Endometrial microvascular endothelial cells (primary cell): ENCODE results near the gene KIF7. TPM values are rescaled to one million over a fixed set of nuclear protein-coding genes. Genes with fewer than 3 reads are reported as not detected.

ENCODE experiments used
- in situ Hi-C: cut with HindIII; loops from 2 replicates; pipeline ENCODE4 v1.10.0; 2017; ENCODE audit warnings: low sequenced_read_pairs, low pct_unique_long_range_greater_than_20kb; ENCODE audit errors: inconsistent ontology term
- total RNA-seq: library from RNA; depleted of rRNA; stranded (reverse); fragments of >200 nt; gene quantifications from one replicate; pipeline ENCODE4 v1.2.3, GENCODE V29; 2015; ENCODE audit errors: inconsistent ontology term

Gene KIF7
- total RNA-seq, 1 donor from 2014 or later, result 5.9 TPM

- in situ Hi-C loops, result no loop called here
Observed at GRCh38 chr15:89652131-89652530, 3.1 kb downstream of the KIF7 start.

GRCh38 chr15:89649716-89650115, 5.6 kb downstream of the KIF7 start:
- in situ Hi-C loops, result no loop called here

- in situ Hi-C loops, result no loop called here
Observed at GRCh38 chr15:89649013-89649625, 6.1 kb downstream of the KIF7 start.

GRCh38 chr15:89648106-89649012, 6.9 kb downstream of the KIF7 start:
- in situ Hi-C loops, result no loop called here

- in situ Hi-C loops, result no loop called here
Observed at GRCh38 chr15:89647191-89647851, 7.9 kb downstream of the KIF7 start.

GRCh38 chr15:89646416-89647141, 8.7 kb downstream of the KIF7 start:
- in situ Hi-C loops, result no loop called here

- in situ Hi-C loops, result no loop called here
Observed at GRCh38 chr15:89645680-89646079, 9.6 kb downstream of the KIF7 start.

- in situ Hi-C loops, result no loop called here
Observed at GRCh38 chr15:89642106-89642505, 13.2 kb downstream of the KIF7 start.

GRCh38 chr15:89641053-89641452, 14.2 kb downstream of the KIF7 start:
- in situ Hi-C loops, result no loop called here

- in situ Hi-C loops, result no loop called here
Observed at GRCh38 chr15:89640245-89640644, 15.0 kb downstream of the KIF7 start.

- in situ Hi-C loops, result no loop called here
Observed at GRCh38 chr15:89633585-89633984, 21.7 kb downstream of the KIF7 start.

GRCh38 chr15:89632563-89633430, 22.5 kb downstream of the KIF7 start:
- in situ Hi-C loops, result no loop called here

GRCh38 chr15:89631902-89632264, 23.4 kb downstream of the KIF7 start:
- in situ Hi-C loops, result no loop called here

- in situ Hi-C loops, result no loop called here
Observed at GRCh38 chr15:89630974-89631901, 24.0 kb downstream of the KIF7 start.

- in situ Hi-C loops, result no loop called here
Observed at GRCh38 chr15:89630260-89630659, 25.0 kb downstream of the KIF7 start.

- in situ Hi-C loops, result no loop called here
Observed at GRCh38 chr15:89629829-89630228, 25.4 kb downstream of the KIF7 start.
